GM18867 (cell line): ENCODE data around the gene ARHGEF38.
A peak's percentile ranks its signal among the peaks of the same experiment; 100 is the strongest.
"Not testable (repeated sequence)": the region's sequence is repeated elsewhere in the genome, so short reads cannot be mapped to it uniquely, and the experiment has no call there.

Experiments used
- ATAC-seq: cut with Tn5 transposase; IDR thresholded peaks from one replicate; pipeline ENCODE4 v1.9.1; 2021; ENCODE audit warnings: mild to moderate bottlenecking, moderate library complexity; ENCODE audit not compliant: unreplicated experiment

Gene ARHGEF38

GRCh38 chr4:105644257-105644656, 91.8 kb downstream of the ARHGEF38 start:
- no peak for ATAC-seq

GRCh38 chr4:105645440-105645839, 93.0 kb downstream of the ARHGEF38 start:
- no peak for ATAC-seq

GRCh38 chr4:105650190-105650589, 97.8 kb downstream of the ARHGEF38 start:
- ATAC-seq = no peak

GRCh38 chr4:105651884-105652283, 99.5 kb downstream of the ARHGEF38 start:
- ATAC-seq = no peak

GRCh38 chr4:105652286-105652888, 100.0 kb downstream of the ARHGEF38 start:
- ATAC-seq = no peak

GRCh38 chr4:105657117-105657765, 104.8 kb downstream of the ARHGEF38 start:
- ATAC-seq = no peak

GRCh38 chr4:105659190-105659589, 106.8 kb downstream of the ARHGEF38 start:
- no peak for ATAC-seq

- ATAC-seq = no peak
Observed at GRCh38 chr4:105661028-105661427, 108.6 kb downstream of the ARHGEF38 start.

- no peak for ATAC-seq
Observed at GRCh38 chr4:105662935-105663675, 110.7 kb downstream of the ARHGEF38 start.

- ATAC-seq = peak; percentile 60
Observed at GRCh38 chr4:105666693-105667092, 114.3 kb downstream of the ARHGEF38 start.

GRCh38 chr4:105670684-105671083, 118.3 kb downstream of the ARHGEF38 start:
- ATAC-seq = no peak

- ATAC-seq = no peak
Observed at GRCh38 chr4:105671301-105671700, 118.9 kb downstream of the ARHGEF38 start.

- no peak for ATAC-seq
Observed at GRCh38 chr4:105674011-105674410, 121.6 kb downstream of the ARHGEF38 start.

- ATAC-seq = no peak
Observed at GRCh38 chr4:105677709-105678108, 125.3 kb downstream of the ARHGEF38 start.

- ATAC-seq = no peak
Observed at GRCh38 chr4:105679186-105679585, 126.8 kb downstream of the ARHGEF38 start.

- no peak for ATAC-seq
Observed at GRCh38 chr4:105683038-105683437, 130.6 kb downstream of the ARHGEF38 start.

GRCh38 chr4:105686571-105686970, 134.2 kb downstream of the ARHGEF38 start:
- no peak for ATAC-seq

- ATAC-seq = not testable (repeated sequence)
Observed at GRCh38 chr4:105694812-105695211, 142.4 kb downstream of the ARHGEF38 start.

- ATAC-seq = not testable (repeated sequence)
Observed at GRCh38 chr4:105695832-105696231, 143.4 kb downstream of the ARHGEF38 start.

GRCh38 chr4:105698607-105699006, 146.2 kb downstream of the ARHGEF38 start:
- ATAC-seq = no peak

- no peak for ATAC-seq
Observed at GRCh38 chr4:105707782-105708180, 155.4 kb downstream of the ARHGEF38 start.
